Common myeloid progenitor, CD34-positive (primary cell): ENCODE results near the gene CDK9. TPM values are rescaled to one million over a fixed set of nuclear protein-coding genes. Genes with fewer than 3 reads are reported as not detected.

Experiments
- CTCF ChIA-PET: fragments of 350-600 bp; sonication (Branson Sonifier 250); formaldehyde crosslinking; loops from one replicate; lab custom pipeline; 2021; ENCODE audit warnings: antibody characterized with exemption; lab: Charles Lee
- POLR2A ChIA-PET: fragments of 350-600 bp; sonication (Branson Sonifier 250); formaldehyde crosslinking; loops from one replicate; lab custom pipeline; 2021; ENCODE audit warnings: antibody characterized with exemption; lab: Charles Lee
- DNase-seq, 3 donors: peaks; one replicate each; pipeline versions ENCODE4 v3.0.0 to v3.0.0-alpha.2; 2013
- H3K27ac ChIP-seq, 2 experiments: 1 replicate in 1 of 2; 2 replicates in 1 of 2; pipeline ENCODE4 v1.7.0; 2013; ENCODE audit warnings: inconsistent platforms in 2 of 2, low read length in 2 of 2, mild to moderate bottlenecking in 2 of 2, low read depth in 1 of 2, moderate library complexity in 1 of 2; ENCODE audit not compliant: severe bottlenecking in 2 of 2, insufficient read depth in 1 of 2, poor library complexity in 1 of 2
- H3K27me3 ChIP-seq, 5 experiments: replicated peaks in 2 of 5; 1 replicate in 3 of 5; 2 replicates in 2 of 5; pipeline versions ENCODE4 v1.6.1 to v1.7.0; 2013; ENCODE audit warnings: low read length in 4 of 5, mild to moderate bottlenecking in 2 of 5, moderate library complexity in 2 of 5, inconsistent platforms in 1 of 5; ENCODE audit not compliant: insufficient read depth in 5 of 5, control insufficient read depth in 4 of 5
- H3K36me3 ChIP-seq, 4 experiments: 1 replicate in 2 of 4; 2 replicates in 2 of 4; pipeline versions ENCODE4 v1.6.1 to v1.7.0; 2013; ENCODE audit warnings: low read length in 3 of 4, control low read depth in 1 of 4, mild to moderate bottlenecking in 1 of 4; ENCODE audit not compliant: control insufficient read depth in 4 of 4, insufficient read depth in 4 of 4
- H3K4me1 ChIP-seq, 4 experiments: 1 replicate in 3 of 4; 2 replicates in 1 of 4; pipeline versions ENCODE4 v1.6.1 to v1.7.1; 2013; ENCODE audit warnings: low read length in 3 of 4, mild to moderate bottlenecking in 3 of 4, control low read depth in 1 of 4, inconsistent platforms in 1 of 4, moderate library complexity in 1 of 4; ENCODE audit not compliant: control insufficient read depth in 4 of 4, insufficient read depth in 4 of 4; ENCODE audit errors: control extremely low read depth in 1 of 4
- H3K4me3 ChIP-seq, 7 experiments: 1 replicate in 4 of 7; 2 replicates in 3 of 7; pipeline versions ENCODE4 v1.5.1 to v1.7.0; 2013; ENCODE audit warnings: mild to moderate bottlenecking in 7 of 7, low read length in 6 of 7, moderate library complexity in 6 of 7, inconsistent platforms in 2 of 7, low read depth in 2 of 7, control low read depth in 1 of 7; ENCODE audit not compliant: insufficient read depth in 4 of 7, control insufficient read depth in 1 of 7; ENCODE audit errors: extremely low read depth in 1 of 7
- H3K9me3 ChIP-seq, 5 experiments: 1 replicate in 4 of 5; 2 replicates in 1 of 5; pipeline versions ENCODE4 v1.6.1 to v1.7.1; 2013; ENCODE audit warnings: low read length in 4 of 5, mild to moderate bottlenecking in 2 of 5, inconsistent platforms in 1 of 5, low read depth in 1 of 5, moderate library complexity in 1 of 5; ENCODE audit not compliant: control insufficient read depth in 4 of 5, insufficient read depth in 2 of 5; ENCODE audit errors: control extremely low read depth in 1 of 5
- WGBS: methylation state at CpG from one replicate; pipeline ENCODE4 v1.1.5; 2013; ENCODE audit not compliant: insufficient coverage; 5-methylcytosine and 5-hydroxymethylcytosine counted together
- polyA plus RNA-seq: library from polyadenylated mRNA; unstranded; fragments of 120-200 nt; gene quantifications from one replicate; pipeline ENCODE4 v1.2.1, GENCODE V29; 2013

CDK9 gene
- polyA plus RNA-seq = 111 TPM

GRCh38 chr9:127785933-127786772, at the start of gene CDK9:
TSS of gene CDK9 (plus strand) at chr9:127786034. CDS start at chr9:127786149, 115 bp downstream.
- Histone ChIP-seq H3K27ac (peak within 1 kb of the TSS; percentile 61 to 89), H3K36me3 (peaks cover 10 to 44% (median 35%) of the 10 kb centered on the region in 4 experiments), H3K27me3 (no peaks in the 10 kb centered on the region), H3K9me3 (no peaks in the 10 kb centered on the region), H3K4me1 (peaks cover 23 to 61% (median 54%) of the 10 kb centered on the region in 4 experiments), H3K4me3 (peak within 1 kb of the TSS; percentile 73 to 94 (median 85))
- WGBS = under 1% methylated on average over 71 of the region's 75 CpGs
- peak; percentile 90 to 95 (median 95) for DNase-seq
- ChIA-PET CTCF (interaction anchor here (0.7 to 12.9 kb wide), 14 partner anchors 8 to 144 kb away, joined by 3 to 244 read pairs (median 11); partner anchors contain the start of genes ENG, PIP5KL1 and SH2D3C), POLR2A (interaction anchor here (0.6 to 3.6 kb wide), 15 partner anchors 9 to 135 kb away, joined by 3 to 17 read pairs (median 3); partner anchors contain the start of gene TOR2A)

GRCh38 chr9:127738666-127739065, 47.2 kb upstream of the CDK9 start:
- Histone ChIP-seq H3K36me3 (peaks cover 9 to 56% (median 33%) of the 10 kb centered on the region in 4 experiments), H3K27ac (no peak overlapping the region), H3K9me3 (no peaks in the 10 kb centered on the region), H3K27me3 (no peaks in the 10 kb centered on the region), H3K4me1 (peaks cover 0 to 17% (median 15%) of the 10 kb centered on the region in 4 experiments), H3K4me3 (no peak overlapping the region)
- DNase-seq = no peak
- WGBS = 100% methylated on average over 11 of the region's 13 CpGs
- ChIA-PET POLR2A (no interaction called here), CTCF (no interaction called here)

- 98% methylated on average over 15 of the region's 19 CpGs for WGBS
- ChIA-PET POLR2A (no interaction called here), CTCF (interaction anchor here (0.8 to 1.8 kb wide), 4 partner anchors 22 to 181 kb away, joined by 3 to 8 read pairs (median 4); partner anchors contain the start of gene CDK9)
- Histone ChIP-seq H3K36me3 (peaks cover 12 to 66% (median 40%) of the 10 kb centered on the region in 4 experiments), H3K4me1 (peaks cover 0 to 9% (median 7%) of the 10 kb centered on the region in 4 experiments), H3K27me3 (no peaks in the 10 kb centered on the region), H3K9me3 (no peaks in the 10 kb centered on the region), H3K27ac (peak overlapping the region in 1 of 2 experiments; percentile 14), H3K4me3 (no peak overlapping the region)
- no peak for DNase-seq
These were observed 46.1 kb upstream of the CDK9 start for GRCh38 chr9:127739614-127740330.

GRCh38 chr9:127741831-127742434, 43.9 kb upstream of the CDK9 start:
- WGBS = 98% methylated on average over 33 of the region's 38 CpGs
- H3K36me3 ChIP-seq = peaks cover 19 to 81% (median 55%) of the 10 kb centered on the region in 4 experiments
- H3K4me3 ChIP-seq = no peak overlapping the region
- POLR2A ChIA-PET = no interaction called here
- H3K4me1 ChIP-seq = no peaks in the 10 kb centered on the region
- no peak for DNase-seq
- H3K9me3 ChIP-seq = no peaks in the 10 kb centered on the region
- no peak overlapping the region for H3K27ac ChIP-seq
- CTCF ChIA-PET = interaction anchor here (1.1 to 1.3 kb wide), 2 partner anchors 29 to 37 kb away, joined by 4 to 5 read pairs; partner anchors contain the start of gene SH2D3C
- no peaks in the 10 kb centered on the region for H3K27me3 ChIP-seq

- WGBS = 97% methylated on average over 32 of the region's 33 CpGs
- no peak overlapping the region for H3K4me3 ChIP-seq
- POLR2A ChIA-PET = no interaction called here
These were observed 43.3 kb upstream of the CDK9 start for GRCh38 chr9:127742435-127743088.

GRCh38 chr9:127744398-127745110, 41.3 kb upstream of the CDK9 start:
- ChIA-PET POLR2A (interaction anchor here (0.5 to 0.6 kb wide), 4 partner anchors 9 to 771 kb away, joined by 3 read pairs; partner anchors contain the start of gene TOR2A), CTCF (interaction anchor here (0.8 to 2.4 kb wide), 5 partner anchors 7 to 40 kb away, joined by 3 to 13 read pairs (median 4); partner anchors contain the start of gene TOR2A)
- Histone ChIP-seq H3K27ac (no peak overlapping the region), H3K9me3 (no peaks in the 10 kb centered on the region), H3K4me1 (no peaks in the 10 kb centered on the region), H3K36me3 (peaks cover 24 to 90% (median 68%) of the 10 kb centered on the region in 4 experiments), H3K27me3 (no peaks in the 10 kb centered on the region), H3K4me3 (no peak overlapping the region)
- 96% methylated on average over 10 of the region's 19 CpGs for WGBS
- no peak for DNase-seq

More at GRCh38 chr9:127742435-127743088, 43.3 kb upstream of the CDK9 start:
- DNase-seq = peak in 1 of 3 donors; percentile 27
- CTCF ChIA-PET = interaction anchor here (1.1 to 1.3 kb wide), 2 partner anchors 28 to 36 kb away, joined by 4 to 5 read pairs; partner anchors contain the start of gene SH2D3C
- Histone ChIP-seq H3K27ac (no peak overlapping the region), H3K27me3 (no peaks in the 10 kb centered on the region), H3K36me3 (peaks cover 19 to 87% (median 61%) of the 10 kb centered on the region in 4 experiments), H3K9me3 (no peaks in the 10 kb centered on the region), H3K4me1 (no peaks in the 10 kb centered on the region)
